Mesothelial cell of epicardium (in vitro differentiated cells): ENCODE measurements around the gene DSE. TPM values are rescaled to one million over a fixed set of nuclear protein-coding genes. Genes with fewer than 3 reads are reported as not detected.

Experiments used
- DNase-seq, 2 experiments: peaks; one replicate each; pipeline ENCODE4 v3.0.0; 2021; ENCODE audit warnings: low spot score in 2 of 2; ENCODE audit not compliant: unreplicated experiment in 2 of 2
- H3K27ac Mint-ChIP-seq: 2 replicates; pipeline ENCODE4 v1.8.0; 2021; ENCODE audit warnings: mixed read lengths
- H3K27me3 Mint-ChIP-seq: 2 replicates; pipeline ENCODE4 v1.8.0; 2021; ENCODE audit warnings: low read depth, mixed read lengths
- H3K36me3 Mint-ChIP-seq: 2 replicates; pipeline ENCODE4 v1.8.0; 2021; ENCODE audit warnings: mixed read lengths
- H3K4me1 Mint-ChIP-seq: 2 replicates; pipeline ENCODE4 v1.8.0; 2021; ENCODE audit warnings: mixed read lengths
- H3K4me3 Mint-ChIP-seq: 2 replicates; pipeline ENCODE4 v1.8.0; 2021; ENCODE audit warnings: mild to moderate bottlenecking, moderate library complexity, mixed read lengths
- H3K9me3 Mint-ChIP-seq: 2 replicates; pipeline ENCODE4 v1.8.0; 2021; ENCODE audit warnings: mixed read lengths
- total RNA-seq: library from RNA; stranded (reverse); gene quantifications from 3 replicates; pipeline ENCODE4 v1.2.1, GENCODE V29; 2021
- TF ChIP-seq, protein P1 (sequence below): fragments of 200-600 bp; sonication (generic); IDR thresholded peaks from one replicate; pipeline ENCODE4 v1.5.0; 2021; ENCODE audit warnings: antibody characterized with exemption; ENCODE audit not compliant: unreplicated experiment

DSE gene
- total RNA-seq, 1 donor from 2014 or later = 70.7 TPM

DNA sequence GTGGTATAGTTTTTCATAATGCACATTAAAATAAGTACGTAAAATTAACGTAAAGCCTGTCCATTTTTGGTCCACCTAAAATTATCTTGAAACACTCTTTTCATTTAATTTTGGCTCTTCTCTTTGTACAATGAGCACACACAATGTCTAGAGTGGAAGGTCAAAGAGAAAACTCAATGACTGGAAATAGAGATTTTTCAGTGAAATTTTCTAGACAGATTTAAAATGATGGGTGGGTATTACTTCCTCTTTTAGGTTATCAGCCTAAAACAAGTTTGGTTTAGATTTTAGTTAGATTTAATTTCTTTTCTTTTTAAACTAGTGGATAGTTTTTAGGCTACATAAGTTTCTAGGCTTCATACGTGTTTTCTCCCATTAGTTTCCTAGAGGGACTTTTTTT, 24.9 kb downstream of the DSE start:
- peaks cover 7% of the 10 kb centered on the region for H3K36me3 Mint-ChIP-seq
- peaks cover 68% of the 10 kb centered on the region for H3K4me1 Mint-ChIP-seq
- H3K27ac Mint-ChIP-seq = no peak overlapping the region

DNA sequence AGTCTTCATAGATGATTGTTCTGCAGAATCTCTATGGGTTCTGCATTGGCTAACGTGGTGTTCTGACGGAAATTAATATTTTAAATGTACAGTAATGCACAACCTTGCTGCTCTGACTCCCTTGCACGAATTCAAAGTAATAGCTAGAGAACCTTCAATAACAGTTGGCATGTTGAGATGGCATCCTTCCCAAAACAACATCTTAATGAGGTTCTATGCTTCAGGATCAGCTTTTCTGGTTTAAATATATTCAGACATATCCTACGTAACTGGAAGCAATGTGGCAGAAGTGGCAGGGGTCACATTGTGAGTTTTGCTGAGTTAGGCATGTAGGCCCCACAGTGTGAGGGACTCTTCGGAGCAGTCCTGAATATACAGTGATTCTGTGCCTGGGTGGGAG, 25.7 kb downstream of the DSE start:
- Mint-ChIP-seq H3K27me3 (no peaks in the 10 kb centered on the region), H3K9me3 (no peaks in the 10 kb centered on the region), H3K36me3 (peaks cover 7% of the 10 kb centered on the region), H3K4me3 (no peak overlapping the region), H3K4me1 (peaks cover 66% of the 10 kb centered on the region), H3K27ac (no peak overlapping the region)
- TF ChIP-seq, protein P1, sequence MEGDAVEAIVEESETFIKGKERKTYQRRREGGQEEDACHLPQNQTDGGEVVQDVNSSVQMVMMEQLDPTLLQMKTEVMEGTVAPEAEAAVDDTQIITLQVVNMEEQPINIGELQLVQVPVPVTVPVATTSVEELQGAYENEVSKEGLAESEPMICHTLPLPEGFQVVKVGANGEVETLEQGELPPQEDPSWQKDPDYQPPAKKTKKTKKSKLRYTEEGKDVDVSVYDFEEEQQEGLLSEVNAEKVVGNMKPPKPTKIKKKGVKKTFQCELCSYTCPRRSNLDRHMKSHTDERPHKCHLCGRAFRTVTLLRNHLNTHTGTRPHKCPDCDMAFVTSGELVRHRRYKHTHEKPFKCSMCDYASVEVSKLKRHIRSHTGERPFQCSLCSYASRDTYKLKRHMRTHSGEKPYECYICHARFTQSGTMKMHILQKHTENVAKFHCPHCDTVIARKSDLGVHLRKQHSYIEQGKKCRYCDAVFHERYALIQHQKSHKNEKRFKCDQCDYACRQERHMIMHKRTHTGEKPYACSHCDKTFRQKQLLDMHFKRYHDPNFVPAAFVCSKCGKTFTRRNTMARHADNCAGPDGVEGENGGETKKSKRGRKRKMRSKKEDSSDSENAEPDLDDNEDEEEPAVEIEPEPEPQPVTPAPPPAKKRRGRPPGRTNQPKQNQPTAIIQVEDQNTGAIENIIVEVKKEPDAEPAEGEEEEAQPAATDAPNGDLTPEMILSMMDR = no peak
- DNase-seq = no peak

More for the DNA sequence above, 24.9 kb downstream of the DSE start:
- Mint-ChIP-seq H3K27me3 (no peaks in the 10 kb centered on the region), H3K9me3 (no peaks in the 10 kb centered on the region), H3K4me3 (no peak overlapping the region)
- TF ChIP-seq, protein P1 = no peak
- DNase-seq = no peak

DNA sequence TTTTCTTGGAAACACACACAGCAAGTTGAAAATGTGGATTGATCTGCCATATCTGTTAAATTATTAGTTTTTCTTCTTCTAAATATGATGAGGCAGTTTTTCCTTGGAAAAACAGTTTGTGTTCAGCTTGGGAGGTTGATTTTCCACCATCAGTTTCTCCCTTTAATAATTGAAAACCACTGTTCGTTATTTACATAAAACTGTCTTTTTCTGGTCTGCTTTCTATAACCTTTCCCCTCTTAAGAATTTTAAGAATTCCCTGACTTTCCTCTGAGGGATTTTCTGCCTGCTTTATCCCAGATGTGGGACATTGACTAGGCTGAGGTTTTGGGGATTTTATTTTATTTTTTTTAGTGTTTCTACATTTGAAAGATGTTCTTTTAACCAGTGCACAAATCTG, 27.2 kb downstream of the DSE start:
- TF ChIP-seq, protein P1 = no peak
- H3K4me3 Mint-ChIP-seq = no peak overlapping the region
- H3K36me3 Mint-ChIP-seq = peaks cover 7% of the 10 kb centered on the region
- peak overlapping the region; percentile 96 for H3K27ac Mint-ChIP-seq
- H3K9me3 Mint-ChIP-seq = no peaks in the 10 kb centered on the region
- no peak for DNase-seq
- H3K27me3 Mint-ChIP-seq = no peaks in the 10 kb centered on the region
- H3K4me1 Mint-ChIP-seq = peaks cover 64% of the 10 kb centered on the region

DNA sequence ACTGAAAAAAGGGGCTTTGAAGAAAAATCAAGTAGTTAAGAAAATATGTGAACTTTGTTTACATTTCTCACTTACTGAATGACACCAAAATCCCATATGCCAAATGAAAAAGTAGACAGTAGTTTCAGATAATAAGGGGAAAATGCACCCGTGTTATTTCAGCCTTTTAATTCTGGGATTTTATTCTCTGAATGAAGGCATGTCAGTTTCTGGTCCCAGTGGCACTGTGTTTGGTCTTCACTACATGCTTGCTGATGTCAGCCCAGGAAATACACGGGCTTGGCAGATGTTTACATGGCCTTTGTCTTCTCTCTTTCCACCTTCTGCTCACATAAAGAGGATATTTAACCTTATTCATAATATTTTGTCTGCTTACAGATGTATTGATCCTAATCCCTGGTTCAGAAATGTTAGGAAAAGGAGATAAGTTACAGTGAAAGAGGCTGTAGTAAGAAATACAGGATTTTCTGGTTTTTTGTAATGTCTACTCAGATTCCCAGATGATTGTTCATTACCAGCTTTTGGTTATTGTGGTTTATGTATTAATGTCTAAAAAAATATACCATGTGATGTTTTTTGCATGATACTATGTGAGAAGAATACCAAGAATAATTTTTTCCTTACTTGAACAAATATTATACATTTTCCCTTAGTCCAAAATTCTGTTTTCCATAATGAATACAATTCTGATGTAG, 27.7 kb downstream of the DSE start:
- Mint-ChIP-seq H3K36me3 (peaks cover 7% of the 10 kb centered on the region), H3K9me3 (no peaks in the 10 kb centered on the region), H3K27me3 (no peaks in the 10 kb centered on the region), H3K4me3 (peak overlapping the region; percentile 39), H3K27ac (peak overlapping the region; percentile 96), H3K4me1 (peaks cover 63% of the 10 kb centered on the region)
- TF ChIP-seq, protein P1 = no peak
- DNase-seq = no peak

DNA sequence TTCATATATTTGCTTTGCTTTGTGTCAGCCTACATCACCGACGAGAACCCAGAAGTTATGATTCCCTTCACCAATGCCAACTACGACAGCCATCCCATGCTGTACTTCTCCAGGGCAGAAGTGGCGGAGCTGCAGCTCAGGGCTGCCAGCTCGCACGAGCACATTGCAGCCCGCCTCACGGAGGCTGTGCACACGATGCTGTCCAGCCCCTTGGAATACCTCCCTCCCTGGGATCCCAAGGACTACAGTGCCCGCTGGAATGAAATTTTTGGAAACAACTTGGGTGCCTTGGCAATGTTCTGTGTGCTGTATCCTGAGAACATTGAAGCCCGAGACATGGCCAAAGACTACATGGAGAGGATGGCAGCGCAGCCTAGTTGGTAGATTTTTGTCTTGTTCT, 28.5 kb downstream of the DSE start:
- H3K4me1 Mint-ChIP-seq = peaks cover 63% of the 10 kb centered on the region
- TF ChIP-seq, protein P1 = no peak
- no peaks in the 10 kb centered on the region for H3K9me3 Mint-ChIP-seq
- DNase-seq = no peak
- H3K27me3 Mint-ChIP-seq = no peaks in the 10 kb centered on the region
- H3K36me3 Mint-ChIP-seq = peaks cover 7% of the 10 kb centered on the region
- H3K4me3 Mint-ChIP-seq = no peak overlapping the region
- peak overlapping the region; percentile 90 for H3K27ac Mint-ChIP-seq
